Measurements from ENCODE around the gene HNRNPM.

DNA sequence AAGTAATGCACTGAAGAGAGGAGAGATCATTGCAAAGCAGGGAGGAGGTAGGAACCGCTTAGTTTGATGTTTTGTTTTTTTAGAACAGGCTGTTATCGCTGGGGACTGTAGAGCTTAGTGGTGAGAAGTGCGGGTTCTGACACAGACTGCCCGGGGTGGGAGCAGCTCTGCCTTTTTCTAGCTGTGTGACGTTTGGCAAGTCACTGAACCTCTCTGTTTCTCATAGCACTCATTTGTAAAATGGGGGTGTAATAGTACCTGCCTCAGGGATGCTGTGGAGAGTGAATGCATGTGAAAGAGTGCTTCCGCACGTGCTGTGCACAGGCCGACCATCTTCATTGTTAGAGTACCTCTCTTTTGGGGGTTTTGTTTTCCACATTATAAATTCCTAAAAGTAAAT lies 38.4 kb downstream of the HNRNPM start:
- TF ChIP-seq CTCF (conservative IDR thresholded peaks at IDR 0.05; ENCODE audit: low read length) (no peak), EZH2phosphoT487 (IDR thresholded peaks at IDR 0.05; ENCODE audit: borderline replicate concordance) (no peak)
